ENCODE results near the gene CASQ1.

DNA sequence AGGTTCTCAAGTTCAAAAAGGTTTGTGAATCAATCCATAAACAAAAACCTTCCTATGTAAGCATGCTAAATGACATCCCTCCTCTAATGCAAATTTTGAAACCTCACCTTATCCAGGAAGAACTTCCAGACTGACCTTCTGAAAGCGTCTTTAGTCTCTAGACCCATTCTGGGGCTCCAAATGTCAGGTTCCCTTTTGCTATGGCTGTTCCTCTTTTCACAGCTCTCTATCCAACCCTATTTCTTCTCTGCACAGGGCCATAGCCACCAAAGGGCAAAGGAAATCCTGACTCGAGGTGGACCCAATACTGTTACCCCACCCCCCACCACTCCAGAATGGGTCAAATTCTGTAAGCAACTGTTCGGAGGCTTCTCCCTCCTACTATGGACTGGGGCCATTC lies 35.6 kb upstream of the CASQ1 start:
- TF ChIP-seq, protein P1, sequence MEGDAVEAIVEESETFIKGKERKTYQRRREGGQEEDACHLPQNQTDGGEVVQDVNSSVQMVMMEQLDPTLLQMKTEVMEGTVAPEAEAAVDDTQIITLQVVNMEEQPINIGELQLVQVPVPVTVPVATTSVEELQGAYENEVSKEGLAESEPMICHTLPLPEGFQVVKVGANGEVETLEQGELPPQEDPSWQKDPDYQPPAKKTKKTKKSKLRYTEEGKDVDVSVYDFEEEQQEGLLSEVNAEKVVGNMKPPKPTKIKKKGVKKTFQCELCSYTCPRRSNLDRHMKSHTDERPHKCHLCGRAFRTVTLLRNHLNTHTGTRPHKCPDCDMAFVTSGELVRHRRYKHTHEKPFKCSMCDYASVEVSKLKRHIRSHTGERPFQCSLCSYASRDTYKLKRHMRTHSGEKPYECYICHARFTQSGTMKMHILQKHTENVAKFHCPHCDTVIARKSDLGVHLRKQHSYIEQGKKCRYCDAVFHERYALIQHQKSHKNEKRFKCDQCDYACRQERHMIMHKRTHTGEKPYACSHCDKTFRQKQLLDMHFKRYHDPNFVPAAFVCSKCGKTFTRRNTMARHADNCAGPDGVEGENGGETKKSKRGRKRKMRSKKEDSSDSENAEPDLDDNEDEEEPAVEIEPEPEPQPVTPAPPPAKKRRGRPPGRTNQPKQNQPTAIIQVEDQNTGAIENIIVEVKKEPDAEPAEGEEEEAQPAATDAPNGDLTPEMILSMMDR (IDR thresholded peaks at IDR 0.05): no peak
- TF ChIP-seq EP300 (IDR thresholded peaks at IDR 0.05) (no peak), POLR2A (IDR thresholded peaks at IDR 0.05; ENCODE audit: low read depth) (no peak)

All from esophagus muscularis mucosa (tissue), 4 donors.